SH-SY5Y (cell line): ENCODE data around the gene PTGER2.

Experiments used
- GATA2 ChIP-seq: IDR thresholded peaks from 2 replicates; pipeline ENCODE4 v1.6.1; 2011; ENCODE audit warnings: mild to moderate bottlenecking, low read depth, low read length
- GATA3 ChIP-seq: IDR thresholded peaks from 2 replicates; pipeline ENCODE4 v1.6.1; 2011; ENCODE audit warnings: low read depth, mild to moderate bottlenecking, low read length, moderate library complexity

PTGER2 gene, protein sequence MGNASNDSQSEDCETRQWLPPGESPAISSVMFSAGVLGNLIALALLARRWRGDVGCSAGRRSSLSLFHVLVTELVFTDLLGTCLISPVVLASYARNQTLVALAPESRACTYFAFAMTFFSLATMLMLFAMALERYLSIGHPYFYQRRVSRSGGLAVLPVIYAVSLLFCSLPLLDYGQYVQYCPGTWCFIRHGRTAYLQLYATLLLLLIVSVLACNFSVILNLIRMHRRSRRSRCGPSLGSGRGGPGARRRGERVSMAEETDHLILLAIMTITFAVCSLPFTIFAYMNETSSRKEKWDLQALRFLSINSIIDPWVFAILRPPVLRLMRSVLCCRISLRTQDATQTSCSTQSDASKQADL

GRCh38 chr14:52313903-52314594 is at the start of gene PTGER2:
Gene PTGER2, plus strand, starts transcription at chr14:52314312. Its CDS starts 237 bp downstream, at chr14:52314549.
- TF ChIP-seq GATA3 (no peak), GATA2 (no peak)

- TF ChIP-seq GATA2 (no peak), GATA3 (no peak)
Measured at GRCh38 chr14:52265253-52265652, 48.9 kb upstream of the PTGER2 start.

GRCh38 chr14:52266179-52266578 is 47.9 kb upstream of the PTGER2 start:
- TF ChIP-seq GATA2 (no peak), GATA3 (no peak)

GRCh38 chr14:52266782-52267181 is 47.3 kb upstream of the PTGER2 start:
- TF ChIP-seq GATA3 (no peak), GATA2 (no peak)

- TF ChIP-seq GATA3 (no peak), GATA2 (no peak)
Measured at GRCh38 chr14:52267501-52268278, 46.4 kb upstream of the PTGER2 start, which contains the start of gene PTGDR. Gene PTGDR, plus strand, starts transcription at chr14:52267698. Its CDS starts 117 bp downstream, at chr14:52267815.

DNA sequence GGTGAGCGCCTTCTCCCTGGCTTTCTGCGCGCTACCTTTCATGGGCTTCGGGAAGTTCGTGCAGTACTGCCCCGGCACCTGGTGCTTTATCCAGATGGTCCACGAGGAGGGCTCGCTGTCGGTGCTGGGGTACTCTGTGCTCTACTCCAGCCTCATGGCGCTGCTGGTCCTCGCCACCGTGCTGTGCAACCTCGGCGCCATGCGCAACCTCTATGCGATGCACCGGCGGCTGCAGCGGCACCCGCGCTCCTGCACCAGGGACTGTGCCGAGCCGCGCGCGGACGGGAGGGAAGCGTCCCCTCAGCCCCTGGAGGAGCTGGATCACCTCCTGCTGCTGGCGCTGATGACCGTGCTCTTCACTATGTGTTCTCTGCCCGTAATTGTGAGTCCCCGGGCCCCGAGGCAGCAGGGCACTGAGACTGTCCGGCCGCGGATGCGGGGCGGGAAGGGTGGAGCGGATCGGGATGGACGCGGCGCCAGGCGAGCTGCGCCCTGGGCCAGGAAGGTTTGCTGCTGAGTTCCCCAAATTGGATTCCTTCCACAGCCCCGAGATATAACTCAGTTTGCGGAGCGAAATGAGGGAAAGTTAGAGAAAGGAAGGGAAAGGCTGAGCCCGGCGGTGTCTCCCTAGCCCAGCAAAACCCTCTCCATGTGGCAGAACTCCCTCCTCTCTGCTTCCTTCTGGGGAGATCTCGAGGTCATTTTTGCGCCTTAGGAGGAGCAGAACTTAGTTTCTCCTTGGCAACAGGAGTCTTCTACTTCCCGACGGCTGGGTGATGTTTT is 45.6 kb upstream of the PTGER2 start:
- no peak for TF ChIP-seq GATA2
- no peak for TF ChIP-seq GATA3

DNA sequence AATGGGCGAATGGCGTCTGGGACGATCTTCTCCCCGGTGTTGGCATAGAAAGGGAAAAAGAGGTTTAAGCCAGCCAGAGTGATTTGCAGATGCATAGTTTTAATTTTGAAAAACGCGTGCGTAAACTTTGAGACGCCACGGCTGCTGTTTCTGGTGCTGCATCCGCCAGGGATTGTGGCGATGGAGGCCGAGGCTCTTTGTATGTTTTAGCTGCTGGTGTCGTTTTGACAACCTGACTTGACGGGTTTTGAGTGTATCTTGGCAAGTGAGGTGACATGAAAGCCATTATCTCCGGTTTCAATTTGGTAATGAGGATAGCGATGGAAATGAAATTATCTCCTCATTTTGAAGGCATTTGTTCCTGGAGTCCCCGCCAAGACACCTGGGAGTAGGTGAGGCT is 45.0 kb upstream of the PTGER2 start:
- TF ChIP-seq GATA2 (no peak), GATA3 (no peak)

- no peak for TF ChIP-seq GATA2
- no peak for TF ChIP-seq GATA3
Measured at GRCh38 chr14:52269982-52270381, 44.1 kb upstream of the PTGER2 start.

DNA sequence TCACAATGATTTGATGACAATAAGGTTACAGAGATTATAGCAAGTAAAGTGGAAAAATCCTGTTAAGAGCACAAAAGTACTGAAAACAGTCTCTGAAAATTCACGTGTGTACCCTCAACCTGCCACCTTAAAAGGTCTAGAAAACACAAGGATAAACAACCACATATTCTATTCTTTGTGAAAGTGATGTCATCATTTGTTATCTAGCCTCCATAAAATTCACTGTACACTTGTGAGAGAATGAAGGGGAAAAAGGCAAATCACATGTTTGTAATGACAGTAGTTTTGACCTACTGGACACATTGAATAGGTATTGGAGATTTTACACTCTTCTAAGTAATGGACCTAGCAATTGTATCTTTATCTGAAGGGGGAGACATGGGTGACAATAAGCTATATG is 42.6 kb upstream of the PTGER2 start:
- TF ChIP-seq GATA2 (no peak), GATA3 (no peak)

GRCh38 chr14:52272375-52272774 is 41.7 kb upstream of the PTGER2 start:
- no peak for TF ChIP-seq GATA2
- no peak for TF ChIP-seq GATA3

DNA sequence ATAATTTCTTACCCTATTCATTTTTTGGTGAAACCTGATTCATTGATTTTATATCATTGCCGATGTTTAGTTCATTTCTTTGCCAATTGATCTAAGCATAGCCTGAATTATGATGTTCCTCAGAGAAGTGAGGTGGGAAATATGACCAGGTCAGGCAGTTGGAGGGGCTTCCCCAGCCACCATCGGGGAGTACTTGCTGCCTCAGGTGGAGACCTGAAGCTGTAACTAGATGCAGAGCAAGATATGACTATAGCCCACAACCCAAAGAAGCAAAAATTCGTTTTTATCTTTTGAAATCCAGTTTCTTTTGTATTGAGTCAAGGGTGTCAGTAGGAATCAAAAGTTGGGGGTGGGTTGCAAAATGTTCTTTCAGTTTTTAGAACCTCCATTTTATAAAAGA is 38.7 kb upstream of the PTGER2 start:
- no peak for TF ChIP-seq GATA2
- no peak for TF ChIP-seq GATA3

DNA sequence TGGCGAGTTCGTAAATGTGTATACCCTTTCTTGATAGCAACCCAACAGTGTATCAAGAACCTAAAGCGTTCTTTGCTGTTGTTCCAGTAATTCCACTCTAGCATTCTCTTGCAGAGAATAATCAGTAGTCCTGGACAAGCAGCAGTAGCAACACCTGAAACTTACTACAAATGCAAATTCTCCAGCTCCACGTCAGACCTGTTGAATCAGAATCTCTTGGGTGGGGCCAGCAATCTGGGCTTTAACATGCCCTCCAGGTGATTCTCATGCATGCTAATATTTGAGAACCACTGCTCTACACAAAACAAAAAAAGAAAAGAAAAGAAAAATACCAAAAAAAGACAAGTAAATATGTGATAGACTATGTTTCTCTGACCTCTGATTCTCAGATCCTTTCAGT is 36.6 kb upstream of the PTGER2 start:
- TF ChIP-seq GATA2 (no peak), GATA3 (no peak)

DNA sequence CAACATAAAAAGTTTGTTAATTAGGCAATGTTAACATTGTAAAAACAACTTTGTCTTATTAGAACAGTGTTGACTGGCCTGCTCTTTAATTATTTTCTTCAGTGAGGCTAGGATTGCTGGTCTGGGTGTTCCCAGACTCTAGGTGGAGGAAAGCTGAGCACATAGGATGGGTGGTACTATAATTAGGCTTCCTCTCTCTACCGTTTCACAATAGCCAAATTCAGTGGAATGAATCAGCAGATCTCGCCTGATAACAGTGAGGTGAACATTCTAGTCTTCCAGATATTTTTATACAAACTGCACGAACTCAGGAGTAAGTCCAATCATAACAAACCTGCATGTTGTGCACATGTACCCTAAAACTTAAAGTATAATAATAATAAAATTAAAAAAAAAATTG is 34.7 kb upstream of the PTGER2 start:
- no peak for TF ChIP-seq GATA3
- no peak for TF ChIP-seq GATA2
